Astrocyte (in vitro differentiated cells and primary cell): ENCODE measurements around the gene TRIM7. TPM values are rescaled to one million over a fixed set of nuclear protein-coding genes. Genes with fewer than 3 reads are reported as not detected.

Source experiments
- DNase-seq: peaks from one replicate; pipeline ENCODE4 v3.0.0-alpha.2; 2010; ENCODE audit warnings: low read depth
- FAIRE-seq: peaks from 2 replicates; lab custom pipeline; 2011; peaks lifted over from hg19 to GRCh38; lab: Jason Lieb, UNC
- H2AFZ ChIP-seq: 2 replicates; pipeline ENCODE4 v1.6.0; 2012; ENCODE audit warnings: low read depth, low read length, inconsistent platforms
- H3K27ac ChIP-seq: 2 replicates; pipeline ENCODE4 v1.5.1; 2011; ENCODE audit warnings: low read depth, low read length, inconsistent platforms
- H3K27me3 ChIP-seq: 2 replicates; pipeline ENCODE4 v1.6.0; 2011; ENCODE audit warnings: low read length, inconsistent platforms; ENCODE audit not compliant: insufficient read depth
- H3K36me3 ChIP-seq: 2 replicates; pipeline ENCODE4 v1.5.1; 2011; ENCODE audit warnings: low read length, inconsistent platforms; ENCODE audit not compliant: insufficient read depth
- H3K4me1 ChIP-seq: 2 replicates; pipeline ENCODE4 v1.5.1; 2011; ENCODE audit warnings: low read length, inconsistent platforms; ENCODE audit not compliant: insufficient read depth
- H3K4me2 ChIP-seq: 2 replicates; pipeline ENCODE4 v1.6.0; 2012; ENCODE audit warnings: low read length, inconsistent platforms
- H3K4me3 ChIP-seq: 2 replicates; pipeline ENCODE4 v1.5.1; 2011; ENCODE audit warnings: low read depth, mild to moderate bottlenecking, low read length, inconsistent platforms; ENCODE audit not compliant: insufficient read depth
- H3K79me2 ChIP-seq: 2 replicates; pipeline ENCODE4 v1.6.0; 2012; ENCODE audit warnings: mild to moderate bottlenecking, low read length, inconsistent platforms; ENCODE audit not compliant: insufficient read depth
- H3K9ac ChIP-seq: 2 replicates; pipeline ENCODE4 v1.6.0; 2012; ENCODE audit warnings: mild to moderate bottlenecking, low read length, inconsistent platforms
- H3K9me3 ChIP-seq: 2 replicates; pipeline ENCODE4 v1.5.1; 2012; ENCODE audit warnings: low read depth, mild to moderate bottlenecking, low read length, inconsistent platforms; ENCODE audit not compliant: insufficient read depth
- H4K20me1 ChIP-seq: 2 replicates; pipeline ENCODE4 v1.6.0; 2012; ENCODE audit warnings: low read length, inconsistent platforms; ENCODE audit not compliant: insufficient read depth
- H3K27ac Mint-ChIP-seq: one replicate; pipeline ENCODE4 v1.8.0; 2021; ENCODE audit warnings: mild to moderate bottlenecking, mixed read lengths; ENCODE audit not compliant: unreplicated experiment
- H3K27me3 Mint-ChIP-seq: one replicate; pipeline ENCODE4 v1.8.0; 2021; ENCODE audit warnings: low read depth, mixed read lengths; ENCODE audit not compliant: unreplicated experiment
- H3K36me3 Mint-ChIP-seq: one replicate; pipeline ENCODE4 v1.8.0; 2021; ENCODE audit warnings: low read depth, mixed read lengths; ENCODE audit not compliant: unreplicated experiment
- H3K4me1 Mint-ChIP-seq: one replicate; pipeline ENCODE4 v1.8.0; 2021; ENCODE audit warnings: low read depth, mixed read lengths; ENCODE audit not compliant: unreplicated experiment
- H3K4me3 Mint-ChIP-seq: one replicate; pipeline ENCODE4 v1.8.0; 2021; ENCODE audit warnings: mild to moderate bottlenecking, moderate library complexity, mixed read lengths; ENCODE audit not compliant: unreplicated experiment
- H3K9me3 Mint-ChIP-seq: one replicate; pipeline ENCODE4 v1.8.0; 2021; ENCODE audit warnings: mild to moderate bottlenecking, mixed read lengths; ENCODE audit not compliant: unreplicated experiment
- EZH2 ChIP-seq: IDR thresholded peaks from 2 replicates; pipeline ENCODE4 v1.6.1; 2012; ENCODE audit warnings: mild to moderate bottlenecking, low read length, inconsistent platforms; ENCODE audit not compliant: insufficient read depth
- total RNA-seq: library from RNA; stranded (reverse); gene quantifications from 2 replicates; pipeline ENCODE4 v1.2.1, GENCODE V29; 2021
- TF ChIP-seq, protein P1 (sequence below): IDR thresholded peaks from 2 replicates; pipeline ENCODE4 v1.5.1; 2011; ENCODE audit warnings: low read depth, mild to moderate bottlenecking, inconsistent platforms, low read length, moderate library complexity; ENCODE audit not compliant: insufficient read depth

Gene TRIM7
- total RNA-seq, 1 donor from 2014 or later = 0.27 TPM

DNA sequence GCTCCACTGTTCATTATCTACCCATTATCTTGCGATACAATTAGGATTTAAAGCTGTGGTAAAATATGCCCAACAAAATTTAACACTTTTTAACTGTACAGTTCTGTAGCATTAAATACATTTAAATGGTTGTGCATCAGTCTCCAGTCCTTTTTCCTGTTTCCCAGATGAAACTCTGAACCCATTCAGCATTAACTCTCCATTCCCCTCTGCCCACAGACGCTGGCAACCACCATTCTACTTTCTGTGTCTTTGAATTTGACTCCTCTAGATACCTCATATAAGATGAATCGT is 2.9 kb upstream of the TRIM7 start:
- H4K20me1 ChIP-seq = peaks cover 5% of the 10 kb centered on the region
- Mint-ChIP-seq H3K27me3 (peaks cover 22% of the 10 kb centered on the region), H3K27ac (no peak overlapping the region), H3K4me3 (peak overlapping the region; percentile 94), H3K4me1 (peaks cover 13% of the 10 kb centered on the region), H3K36me3 (no peaks in the 10 kb centered on the region), H3K9me3 (peaks cover 4% of the 10 kb centered on the region)
- DNase-seq (no peak), FAIRE-seq (no peak)
- no peak overlapping the region for H3K4me3 ChIP-seq
- H3K9ac ChIP-seq = no peak overlapping the region
- H2AFZ ChIP-seq = no peak overlapping the region
- TF ChIP-seq EZH2 = no peak
- TF ChIP-seq, protein P1, sequence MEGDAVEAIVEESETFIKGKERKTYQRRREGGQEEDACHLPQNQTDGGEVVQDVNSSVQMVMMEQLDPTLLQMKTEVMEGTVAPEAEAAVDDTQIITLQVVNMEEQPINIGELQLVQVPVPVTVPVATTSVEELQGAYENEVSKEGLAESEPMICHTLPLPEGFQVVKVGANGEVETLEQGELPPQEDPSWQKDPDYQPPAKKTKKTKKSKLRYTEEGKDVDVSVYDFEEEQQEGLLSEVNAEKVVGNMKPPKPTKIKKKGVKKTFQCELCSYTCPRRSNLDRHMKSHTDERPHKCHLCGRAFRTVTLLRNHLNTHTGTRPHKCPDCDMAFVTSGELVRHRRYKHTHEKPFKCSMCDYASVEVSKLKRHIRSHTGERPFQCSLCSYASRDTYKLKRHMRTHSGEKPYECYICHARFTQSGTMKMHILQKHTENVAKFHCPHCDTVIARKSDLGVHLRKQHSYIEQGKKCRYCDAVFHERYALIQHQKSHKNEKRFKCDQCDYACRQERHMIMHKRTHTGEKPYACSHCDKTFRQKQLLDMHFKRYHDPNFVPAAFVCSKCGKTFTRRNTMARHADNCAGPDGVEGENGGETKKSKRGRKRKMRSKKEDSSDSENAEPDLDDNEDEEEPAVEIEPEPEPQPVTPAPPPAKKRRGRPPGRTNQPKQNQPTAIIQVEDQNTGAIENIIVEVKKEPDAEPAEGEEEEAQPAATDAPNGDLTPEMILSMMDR = no peak
- peaks cover 12% of the 10 kb centered on the region for H3K4me1 ChIP-seq
- no peaks in the 10 kb centered on the region for H3K79me2 ChIP-seq
- H3K9me3 ChIP-seq = no peaks in the 10 kb centered on the region
- no peak overlapping the region for H3K27ac ChIP-seq
- no peaks in the 10 kb centered on the region for H3K36me3 ChIP-seq
- H3K4me2 ChIP-seq = no peak overlapping the region
- peaks cover 16% of the 10 kb centered on the region for H3K27me3 ChIP-seq

DNA sequence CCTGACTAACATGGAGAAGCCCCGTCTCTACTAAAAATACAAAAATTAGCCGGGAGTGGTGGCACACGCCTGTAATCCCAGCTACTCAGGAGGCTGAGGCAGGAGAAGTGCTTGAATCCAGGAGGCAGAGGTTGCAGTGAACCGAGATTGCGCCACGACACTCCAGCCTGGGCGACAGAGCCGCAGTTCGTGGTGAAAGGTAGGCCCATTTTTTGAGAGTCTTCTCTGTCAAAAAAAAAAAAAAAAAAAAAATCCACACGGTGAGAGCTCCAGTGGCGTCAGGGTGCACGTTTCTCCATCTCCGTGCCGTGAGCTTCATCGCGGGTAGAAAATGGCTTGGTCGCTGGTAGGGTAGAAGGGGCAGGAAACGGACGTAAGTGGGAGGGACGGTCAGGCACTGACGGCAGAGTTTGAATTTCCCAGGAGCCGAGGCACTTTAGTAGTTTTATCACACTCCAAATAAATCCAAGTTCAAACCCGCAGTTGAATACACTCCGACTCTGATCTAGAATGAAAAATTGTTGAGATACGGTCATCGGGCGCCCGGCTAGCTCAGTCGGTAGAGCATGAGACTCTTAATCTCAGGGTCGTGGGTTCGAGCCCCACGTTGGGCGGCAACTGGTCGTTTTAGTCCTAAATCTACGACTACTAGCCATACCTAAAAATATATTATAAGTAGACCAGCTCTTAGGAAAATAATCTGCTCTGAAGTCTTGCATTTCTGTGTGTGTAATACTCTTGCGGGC is 2.4 kb upstream of the TRIM7 start:
- peaks cover 12% of the 10 kb centered on the region for H3K4me1 ChIP-seq
- no peaks in the 10 kb centered on the region for H3K36me3 ChIP-seq
- no peaks in the 10 kb centered on the region for H3K9me3 ChIP-seq
- H3K27ac ChIP-seq = peak overlapping the region; percentile 54
- H3K9ac ChIP-seq = peak overlapping the region; percentile 69
- Mint-ChIP-seq H3K4me1 (peaks cover 13% of the 10 kb centered on the region), H3K27ac (peak overlapping the region; percentile 93), H3K4me3 (peak overlapping the region; percentile 94), H3K36me3 (no peaks in the 10 kb centered on the region), H3K27me3 (peaks cover 19% of the 10 kb centered on the region), H3K9me3 (peaks cover 4% of the 10 kb centered on the region)
- peak overlapping the region; percentile 87 for H3K4me2 ChIP-seq
- DNase-seq = peak; percentile 89
- H3K79me2 ChIP-seq = no peaks in the 10 kb centered on the region
- peak overlapping the region; percentile 66 for H3K4me3 ChIP-seq
- H2AFZ ChIP-seq = peak overlapping the region; percentile 76
- H4K20me1 ChIP-seq = peaks cover 5% of the 10 kb centered on the region
- peaks cover 13% of the 10 kb centered on the region for H3K27me3 ChIP-seq
- peak; percentile 32 for FAIRE-seq
- no peak for TF ChIP-seq EZH2
- TF ChIP-seq, protein P1 = no peak
